Glomerular endothelial cell (primary cell): ENCODE data around the gene SLC16A13. TPM values are rescaled to one million over a fixed set of nuclear protein-coding genes. Genes with fewer than 3 reads are reported as not detected.
"Not testable (repeated sequence)": the region's sequence is repeated elsewhere in the genome, so short reads cannot be mapped to it uniquely, and the experiment has no call there.

Experiments
- DNase-seq: peaks from one replicate; pipeline ENCODE4 v3.0.0-alpha.2; 2011; ENCODE audit warnings: low read depth, low spot score; ENCODE audit errors: extremely low read depth
- total RNA-seq: library from RNA; depleted of rRNA; stranded (reverse); fragments of >200 nt; gene quantifications from 2 replicates; pipeline ENCODE4 v1.2.3, GENCODE V29; 2015

The SLC16A13 gene
- total RNA-seq, 1 donor from 2014 or later = 6.6 TPM

- peak; percentile 95 for DNase-seq
Measured at GRCh38 chr17:7058831-7059447, 23.1 kb downstream of the SLC16A13 start.

- DNase-seq = peak; percentile 98
Measured at GRCh38 chr17:7060165-7060891, 24.5 kb downstream of the SLC16A13 start.

- DNase-seq = no peak
Measured at GRCh38 chr17:7063518-7064094, 27.8 kb downstream of the SLC16A13 start.

GRCh38 chr17:7064261-7064660 lies 28.4 kb downstream of the SLC16A13 start:
- no peak for DNase-seq

- no peak for DNase-seq
Measured at GRCh38 chr17:7067198-7067597, 31.4 kb downstream of the SLC16A13 start.

GRCh38 chr17:7068268-7068667 lies 32.5 kb downstream of the SLC16A13 start:
- no peak for DNase-seq

- no peak for DNase-seq
Measured at GRCh38 chr17:7070712-7071111, 34.9 kb downstream of the SLC16A13 start.

- DNase-seq = no peak
Measured at GRCh38 chr17:7072406-7072805, 36.6 kb downstream of the SLC16A13 start.

GRCh38 chr17:7074931-7075330 lies 39.1 kb downstream of the SLC16A13 start:
- no peak for DNase-seq

GRCh38 chr17:7077911-7078546 lies 42.2 kb downstream of the SLC16A13 start:
- no peak for DNase-seq

GRCh38 chr17:7078711-7079110 lies 42.9 kb downstream of the SLC16A13 start:
- no peak for DNase-seq

- no peak for DNase-seq
Measured at GRCh38 chr17:7079581-7080455, 44.0 kb downstream of the SLC16A13 start, which contains the start of gene CLEC10A. Gene CLEC10A (minus strand): TSS chr17:7080251. CDS start chr17:7078812, 1,439 bp downstream.

GRCh38 chr17:7080456-7081041 lies 44.7 kb downstream of the SLC16A13 start:
- DNase-seq = no peak

GRCh38 chr17:7081341-7082062 lies 45.7 kb downstream of the SLC16A13 start:
- no peak for DNase-seq

- no peak for DNase-seq
Measured at GRCh38 chr17:7083592-7083991, 47.8 kb downstream of the SLC16A13 start.

GRCh38 chr17:7084088-7084487 lies 48.3 kb downstream of the SLC16A13 start:
- DNase-seq = no peak

- not testable (repeated sequence) for DNase-seq
Measured at GRCh38 chr17:7088442-7088841, 52.6 kb downstream of the SLC16A13 start.

- DNase-seq = not testable (repeated sequence)
Measured at GRCh38 chr17:7089570-7089969, 53.8 kb downstream of the SLC16A13 start.
